Activated naive CD8-positive, alpha-beta T cell treated with anti-CD3 and anti-CD28 coated beads, Interleukin-2, amount 50 U/mL, for 16 hours (primary cell): ENCODE results near the gene SLC15A1.

Experiments used
- DNase-seq: peaks from one replicate; pipeline ENCODE4 v3.0.0-alpha.2; 2020; ENCODE audit warnings: low read depth, low spot score

Gene SLC15A1

GRCh38 chr13:98706446-98707110 lies 45.9 kb downstream of the SLC15A1 start:
- no peak for DNase-seq

GRCh38 chr13:98697791-98698190 lies 54.7 kb downstream of the SLC15A1 start:
- no peak for DNase-seq

DNA sequence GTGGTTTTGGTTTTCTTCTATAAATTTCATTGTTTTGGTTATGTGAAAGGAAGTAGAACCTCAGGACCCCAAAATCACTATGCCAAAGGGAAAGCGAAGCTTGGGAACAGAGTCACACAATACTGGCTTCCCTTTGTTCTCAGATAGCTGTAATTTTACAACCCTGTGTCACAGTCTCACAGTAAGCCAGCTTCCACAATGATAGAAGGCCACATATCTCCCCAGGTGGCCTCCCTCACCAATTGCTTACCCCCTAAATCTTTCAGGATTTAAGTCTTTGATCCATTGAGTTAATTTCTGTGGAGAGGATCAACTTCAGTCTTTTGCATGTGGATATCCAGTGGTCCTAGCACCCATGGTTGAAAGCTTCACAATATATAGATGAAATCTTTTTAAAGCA lies 58.7 kb downstream of the SLC15A1 start:
- DNase-seq: no peak

DNA sequence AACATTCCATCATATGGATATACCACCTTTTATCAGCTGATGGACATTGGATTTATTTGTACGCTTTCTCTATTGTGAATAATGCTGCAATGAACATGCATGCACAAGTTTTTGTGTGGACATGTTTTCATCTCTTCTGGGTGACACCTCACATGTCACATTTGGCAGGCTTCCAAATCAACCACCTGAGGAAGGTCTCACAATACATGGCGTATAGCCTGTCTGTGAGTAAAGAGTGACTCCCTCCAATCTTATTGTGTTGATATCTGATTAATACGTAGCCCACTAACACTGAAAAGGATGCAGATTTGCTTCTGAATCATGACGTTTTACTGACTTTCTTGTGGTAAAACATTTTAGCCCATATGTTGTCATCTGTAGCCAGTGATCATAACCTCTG lies 61.1 kb downstream of the SLC15A1 start:
- no peak for DNase-seq

DNA sequence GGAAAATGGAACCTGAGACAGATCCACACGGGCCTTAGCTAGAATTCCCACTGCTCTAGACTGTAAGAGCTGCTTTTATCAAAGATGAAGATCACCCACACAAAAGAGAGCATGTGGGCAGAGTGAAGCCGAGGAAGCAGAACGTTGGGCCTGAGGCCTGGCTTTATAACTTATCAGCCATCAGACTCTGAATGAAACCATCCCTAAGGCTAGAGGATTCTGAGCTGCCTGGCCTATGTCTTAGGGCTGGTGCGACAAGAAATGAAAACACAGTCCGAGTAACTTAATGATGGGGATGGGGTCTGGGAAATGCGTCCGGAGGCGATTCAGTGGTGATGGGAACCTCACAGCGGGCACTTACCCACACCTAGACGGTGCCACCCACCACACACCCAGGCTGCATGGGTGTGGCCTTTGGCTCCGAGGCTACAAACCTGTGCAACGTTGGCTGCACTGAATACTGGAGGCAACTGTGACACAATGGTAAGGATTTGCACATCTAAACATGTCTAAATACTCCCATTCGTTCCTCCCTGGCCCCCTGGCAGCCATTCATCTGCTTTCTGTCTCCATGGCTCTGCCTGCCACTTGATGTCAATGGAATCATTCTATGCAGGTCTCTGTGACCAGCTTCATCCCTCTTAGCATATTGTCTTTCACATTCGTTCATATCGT lies 62.0 kb downstream of the SLC15A1 start:
- DNase-seq: no peak

DNA sequence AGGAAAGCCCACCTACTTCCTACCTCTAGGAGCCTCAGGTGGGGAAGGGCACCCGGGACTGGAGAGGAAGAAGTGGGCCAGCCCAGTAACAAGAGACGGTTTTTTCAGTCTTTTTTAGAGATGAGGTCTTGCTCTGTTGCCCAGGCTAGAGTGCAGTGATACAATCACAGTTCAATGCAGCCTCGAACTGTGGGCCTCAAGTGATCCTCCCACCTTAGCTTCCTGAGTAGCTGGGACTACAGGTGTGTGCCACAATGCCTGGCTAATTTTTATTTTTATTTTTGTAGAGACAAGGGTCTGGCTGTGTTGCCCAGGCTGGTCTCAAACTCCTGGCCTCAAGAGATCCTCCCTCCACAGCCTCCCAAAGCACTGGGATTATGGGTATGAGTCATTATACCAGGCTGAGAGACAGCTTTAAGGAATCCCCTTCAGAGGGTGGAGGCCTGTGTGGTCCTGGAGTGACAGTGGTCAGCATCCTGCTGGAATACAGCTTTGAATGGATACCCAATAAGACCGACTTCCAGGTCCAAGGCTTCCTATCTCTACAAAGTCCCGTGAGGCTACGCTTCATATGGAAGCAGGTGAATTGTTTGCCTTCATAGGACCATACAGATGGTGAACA lies 63.0 kb downstream of the SLC15A1 start:
- no peak for DNase-seq

DNA sequence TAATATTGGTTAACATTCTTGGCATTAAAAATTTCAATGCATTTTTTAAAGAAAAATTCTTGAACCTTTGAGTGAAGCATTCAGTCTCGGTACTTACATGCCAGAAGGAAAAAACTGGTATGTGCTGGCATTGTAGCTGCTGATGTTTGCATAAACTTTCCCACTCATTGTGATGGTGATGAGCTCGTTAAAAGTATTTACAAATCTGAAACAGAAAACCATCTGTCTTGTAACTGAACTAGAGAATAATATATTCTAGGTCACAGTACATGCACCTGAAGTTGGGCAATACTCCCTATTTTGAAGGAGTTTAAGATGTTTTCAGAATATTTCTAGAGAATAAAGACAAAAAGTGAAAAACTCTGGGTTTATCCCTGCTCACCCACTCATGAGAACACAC lies 64.1 kb downstream of the SLC15A1 start:
- no peak for DNase-seq

- DNase-seq: no peak
These were observed 65.2 kb downstream of the SLC15A1 start for GRCh38 chr13:98687319-98687718.

GRCh38 chr13:98686270-98686669 lies 66.2 kb downstream of the SLC15A1 start:
- DNase-seq: no peak

- no peak for DNase-seq
These were observed 67.3 kb downstream of the SLC15A1 start for GRCh38 chr13:98685146-98685545.

- no peak for DNase-seq
These were observed 71.4 kb downstream of the SLC15A1 start for GRCh38 chr13:98681049-98681448.

- DNase-seq: no peak
These were observed 73.7 kb downstream of the SLC15A1 start for GRCh38 chr13:98678741-98679140.

GRCh38 chr13:98677398-98677797 lies 75.1 kb downstream of the SLC15A1 start:
- no peak for DNase-seq

GRCh38 chr13:98676239-98676638 lies 76.2 kb downstream of the SLC15A1 start:
- no peak for DNase-seq

GRCh38 chr13:98675837-98676236 lies 76.6 kb downstream of the SLC15A1 start:
- DNase-seq: no peak

DNA sequence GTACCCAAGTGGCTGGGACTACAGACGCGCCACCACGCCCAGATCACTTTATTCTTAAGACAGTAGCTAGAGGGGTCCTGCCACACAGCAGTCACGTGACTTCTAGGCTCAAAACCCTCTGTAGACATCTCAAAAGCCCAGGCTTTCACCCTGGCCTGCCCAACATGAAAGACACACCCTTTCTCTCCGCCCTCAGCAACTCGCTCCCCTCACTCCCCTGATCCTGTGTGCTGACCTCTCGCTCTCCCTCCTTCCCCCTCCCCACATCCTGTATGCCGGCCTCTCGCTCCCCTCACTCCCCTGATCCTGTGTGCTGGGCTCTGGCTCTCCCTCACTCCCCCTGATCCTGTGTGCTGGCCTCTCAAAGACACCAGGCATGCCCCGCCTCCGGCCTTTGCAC lies 77.4 kb downstream of the SLC15A1 start:
- no peak for DNase-seq

- DNase-seq: no peak
These were observed 79.4 kb downstream of the SLC15A1 start for GRCh38 chr13:98672947-98673613.

DNA sequence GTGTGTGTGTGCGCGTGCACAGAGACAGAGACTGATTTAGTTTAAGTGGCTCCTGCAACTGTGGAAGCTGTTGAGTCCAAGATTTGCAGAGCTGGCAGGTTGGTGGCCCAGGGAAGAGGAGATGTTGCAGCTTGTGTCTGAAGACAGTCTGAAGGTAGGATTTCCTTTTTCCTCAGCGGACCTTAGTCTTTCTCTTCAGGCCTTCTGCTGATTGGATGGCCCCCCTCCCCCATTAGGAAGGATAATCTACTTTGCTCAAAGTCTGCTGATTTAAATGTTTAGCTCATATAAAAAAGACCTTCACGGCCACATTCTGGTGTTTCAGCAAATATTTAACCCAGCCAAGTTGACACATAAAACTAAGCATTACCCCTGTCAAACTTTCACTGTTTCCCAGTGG lies 84.3 kb downstream of the SLC15A1 start:
- DNase-seq: no peak

DNA sequence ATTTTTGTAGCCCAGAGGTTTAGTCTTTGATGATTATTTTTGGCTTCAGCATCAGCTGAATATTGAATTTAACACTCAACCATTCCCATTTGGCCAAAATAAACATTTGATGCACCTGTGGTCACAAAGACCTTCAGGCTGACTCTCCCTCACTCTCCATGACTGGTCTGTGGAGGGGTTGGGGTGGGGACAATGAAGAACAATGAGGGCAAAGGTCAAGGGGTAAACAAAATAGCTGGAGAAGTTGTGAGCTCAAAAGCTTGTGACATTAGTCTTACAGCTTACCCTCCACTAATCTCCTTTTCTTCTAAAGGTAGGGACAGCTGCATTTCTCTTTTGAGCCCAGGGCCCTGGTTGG lies 86.9 kb downstream of the SLC15A1 start:
- no peak for DNase-seq

GRCh38 chr13:98664924-98665637 lies 87.4 kb downstream of the SLC15A1 start:
- no peak for DNase-seq

DNA sequence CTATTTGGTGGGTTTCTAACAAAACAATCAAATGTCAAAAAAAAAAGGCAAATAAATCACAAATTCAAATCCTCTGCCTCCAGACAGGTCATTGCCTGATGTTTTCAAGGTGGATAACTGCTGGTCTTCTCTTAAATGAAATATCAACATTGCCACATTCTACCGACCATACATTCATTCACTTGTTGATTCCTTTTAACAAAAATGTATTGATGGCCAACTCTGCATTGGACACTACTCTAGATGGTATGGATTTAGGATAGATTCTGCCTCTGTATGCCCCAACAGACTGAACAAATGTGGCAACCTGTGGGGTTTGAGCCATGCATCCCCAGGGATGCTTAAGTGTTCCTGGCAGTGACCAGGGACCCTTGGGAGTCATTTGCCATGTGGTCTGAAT lies 88.0 kb downstream of the SLC15A1 start:
- DNase-seq: no peak

GRCh38 chr13:98664047-98664446 lies 88.4 kb downstream of the SLC15A1 start:
- peak; percentile 18 for DNase-seq
